ENCODE measurements around the gene SYCP3.
A peak's percentile ranks its signal among the peaks of the same experiment; 100 is the strongest.

Gene SYCP3

GRCh38 chr12:101706403-101706802 lies 32.9 kb downstream of the SYCP3 start:
- Histone ChIP-seq H3K9me3 (no peaks in the 10 kb centered on the region), H3K4me3 (ENCODE audit: low read depth in 1 of 2, low read length in 1 of 2) (no peak overlapping the region), H3K27ac (no peak overlapping the region), H3K36me3 (no peaks in the 10 kb centered on the region), H3K4me1 (ENCODE audit: control insufficient read depth in 1 of 2, insufficient read depth in 1 of 2, low read depth in 1 of 2, low read length in 1 of 2) (no peaks in the 10 kb centered on the region), H3K27me3 (no peaks in the 10 kb centered on the region)
- TF ChIP-seq, protein P1, sequence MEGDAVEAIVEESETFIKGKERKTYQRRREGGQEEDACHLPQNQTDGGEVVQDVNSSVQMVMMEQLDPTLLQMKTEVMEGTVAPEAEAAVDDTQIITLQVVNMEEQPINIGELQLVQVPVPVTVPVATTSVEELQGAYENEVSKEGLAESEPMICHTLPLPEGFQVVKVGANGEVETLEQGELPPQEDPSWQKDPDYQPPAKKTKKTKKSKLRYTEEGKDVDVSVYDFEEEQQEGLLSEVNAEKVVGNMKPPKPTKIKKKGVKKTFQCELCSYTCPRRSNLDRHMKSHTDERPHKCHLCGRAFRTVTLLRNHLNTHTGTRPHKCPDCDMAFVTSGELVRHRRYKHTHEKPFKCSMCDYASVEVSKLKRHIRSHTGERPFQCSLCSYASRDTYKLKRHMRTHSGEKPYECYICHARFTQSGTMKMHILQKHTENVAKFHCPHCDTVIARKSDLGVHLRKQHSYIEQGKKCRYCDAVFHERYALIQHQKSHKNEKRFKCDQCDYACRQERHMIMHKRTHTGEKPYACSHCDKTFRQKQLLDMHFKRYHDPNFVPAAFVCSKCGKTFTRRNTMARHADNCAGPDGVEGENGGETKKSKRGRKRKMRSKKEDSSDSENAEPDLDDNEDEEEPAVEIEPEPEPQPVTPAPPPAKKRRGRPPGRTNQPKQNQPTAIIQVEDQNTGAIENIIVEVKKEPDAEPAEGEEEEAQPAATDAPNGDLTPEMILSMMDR (IDR thresholded peaks at IDR 0.05): no peak

- Histone ChIP-seq H3K4me3 (ENCODE audit: low read depth in 1 of 2, low read length in 1 of 2) (no peak overlapping the region), H3K27ac (no peak overlapping the region), H3K27me3 (no peaks in the 10 kb centered on the region), H3K36me3 (no peaks in the 10 kb centered on the region), H3K4me1 (ENCODE audit: control insufficient read depth in 1 of 2, insufficient read depth in 1 of 2, low read depth in 1 of 2, low read length in 1 of 2) (peaks cover 9 to 23% of the 10 kb centered on the region in 2 experiments), H3K9me3 (no peaks in the 10 kb centered on the region)
- TF ChIP-seq, protein P1 (IDR thresholded peaks at IDR 0.05): no peak
Observed at GRCh38 chr12:101703487-101703886, 35.8 kb downstream of the SYCP3 start.

DNA sequence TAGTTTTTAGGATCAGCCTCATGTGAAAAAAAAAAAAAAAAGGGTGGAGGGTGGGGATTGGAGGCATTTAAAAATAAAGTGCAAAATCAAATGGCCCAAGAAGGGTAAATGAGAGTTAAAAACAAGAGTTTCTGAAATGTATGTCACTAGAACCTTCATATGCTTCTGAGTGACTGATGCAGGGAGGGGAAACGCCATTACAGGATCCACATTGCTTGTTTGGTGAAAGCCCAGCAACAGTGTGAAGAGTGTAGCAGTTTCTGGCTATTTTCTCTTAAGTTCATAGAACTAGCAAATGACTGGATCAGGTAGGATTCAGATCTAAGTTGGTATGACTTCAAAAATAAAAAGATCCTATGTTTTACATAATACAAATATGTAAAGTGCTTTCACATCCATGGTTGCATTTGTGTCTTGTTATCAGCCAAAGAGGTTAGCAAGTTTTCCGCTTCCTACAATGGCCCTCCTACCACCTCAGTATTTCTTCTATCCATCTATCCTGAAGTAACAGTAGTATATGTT lies 38.9 kb downstream of the SYCP3 start:
- Histone ChIP-seq H3K27me3 (no peaks in the 10 kb centered on the region), H3K36me3 (no peaks in the 10 kb centered on the region), H3K4me3 (ENCODE audit: low read depth in 1 of 2, low read length in 1 of 2) (no peak overlapping the region), H3K9me3 (no peaks in the 10 kb centered on the region), H3K4me1 (ENCODE audit: control insufficient read depth in 1 of 2, insufficient read depth in 1 of 2, low read depth in 1 of 2, low read length in 1 of 2) (peaks cover 20 to 37% of the 10 kb centered on the region in 2 experiments), H3K27ac (peak overlapping the region; percentile 5)
- TF ChIP-seq, protein P1 (IDR thresholded peaks at IDR 0.05): no peak

- Histone ChIP-seq H3K27me3 (no peaks in the 10 kb centered on the region), H3K4me3 (ENCODE audit: low read depth in 1 of 2, low read length in 1 of 2) (peak overlapping the region; percentile 78), H3K27ac (peak overlapping the region; percentile 91), H3K4me1 (ENCODE audit: control insufficient read depth in 1 of 2, insufficient read depth in 1 of 2, low read depth in 1 of 2, low read length in 1 of 2) (peaks cover 20 to 37% of the 10 kb centered on the region in 2 experiments), H3K9me3 (no peaks in the 10 kb centered on the region), H3K36me3 (no peaks in the 10 kb centered on the region)
- TF ChIP-seq, protein P1 (IDR thresholded peaks at IDR 0.05): no peak
Observed at GRCh38 chr12:101698800-101699347, 40.4 kb downstream of the SYCP3 start.

DNA sequence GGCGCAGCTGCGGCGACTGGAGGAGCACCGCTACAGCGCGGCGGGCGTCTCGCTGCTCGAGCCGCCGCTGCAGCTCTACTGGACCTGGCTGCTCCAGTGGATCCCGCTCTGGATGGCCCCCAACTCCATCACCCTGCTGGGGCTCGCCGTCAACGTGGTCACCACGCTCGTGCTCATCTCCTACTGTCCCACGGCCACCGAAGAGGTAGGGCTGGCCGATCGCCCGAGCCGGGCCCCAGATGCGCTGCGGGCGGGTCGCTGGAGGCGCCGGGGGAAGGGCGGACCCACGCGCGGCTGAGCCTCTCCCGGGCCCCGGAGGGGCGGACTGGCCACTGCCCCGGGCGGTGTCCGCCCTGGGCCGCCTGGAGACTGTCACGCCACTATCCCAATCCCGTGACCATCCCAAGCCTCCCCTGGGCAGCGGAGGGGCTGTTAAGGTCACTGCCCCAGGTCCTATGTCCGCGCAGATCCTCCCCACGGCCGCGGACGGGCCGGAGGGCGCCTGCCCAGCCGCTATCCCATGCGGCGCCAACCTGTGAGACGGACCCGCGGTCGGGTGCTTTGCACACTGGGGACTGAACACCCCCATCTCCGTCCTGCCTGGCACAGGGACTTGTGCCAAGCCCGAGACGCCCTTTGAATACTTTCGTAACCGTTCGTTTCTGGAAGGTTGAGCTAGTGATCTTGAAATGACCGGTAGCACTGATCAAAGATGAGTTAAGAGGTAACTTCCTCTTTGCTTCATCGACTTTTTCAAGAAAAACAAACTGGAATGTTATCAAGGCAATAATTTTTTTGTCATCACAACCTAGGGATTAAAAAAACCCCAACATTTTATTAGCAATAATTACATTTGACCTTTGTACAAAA lies 41.1 kb downstream of the SYCP3 start:
- Histone ChIP-seq H3K36me3 (no peaks in the 10 kb centered on the region), H3K27ac (peak overlapping the region; percentile 91)

More for the DNA sequence above, 41.1 kb downstream of the SYCP3 start:
- peak overlapping the region; percentile 78 for H3K4me3 ChIP-seq (ENCODE audit: low read depth in 1 of 2, low read length in 1 of 2)
- H3K4me1 ChIP-seq (ENCODE audit: control insufficient read depth in 1 of 2, insufficient read depth in 1 of 2, low read depth in 1 of 2, low read length in 1 of 2): peaks cover 20 to 37% of the 10 kb centered on the region in 2 experiments
- no peaks in the 10 kb centered on the region for H3K27me3 ChIP-seq
- no peaks in the 10 kb centered on the region for H3K9me3 ChIP-seq
- TF ChIP-seq, protein P1 (IDR thresholded peaks at IDR 0.05): no peak

All from neutrophil (primary cell).